Adrenal gland (tissue), 19 donors: ENCODE results near the gene ZNF724. TPM values are rescaled to one million over a fixed set of nuclear protein-coding genes. Genes with fewer than 3 reads are reported as not detected.
"Not testable (repeated sequence)": the region's sequence is repeated elsewhere in the genome, so short reads cannot be mapped to it uniquely, and the experiment has no call there.

Experiments used
- DNase-seq, 7 donors: peaks; one replicate each; pipeline ENCODE4 v3.0.0-alpha.2; 2019 to 2020
- H3K27ac ChIP-seq, 5 donors: fragments of 200-600 bp; sonication (generic) in 4 of 5; 1 replicate in 3 of 5; 2 replicates in 2 of 5; pipeline versions ENCODE4 v1.5.1 to v1.8.0; 2016 to 2020; ENCODE audit warnings: mild to moderate bottlenecking in 1 of 5
- H3K27me3 ChIP-seq: fragments of 200-600 bp; 2 replicates; pipeline ENCODE4 v1.8.0; 2021
- H3K36me3 ChIP-seq, 2 donors: fragments of 200-600 bp; replicated peaks in 1 of 2; 1 replicate in 1 of 2; 2 replicates in 1 of 2; pipeline versions ENCODE4 v1.5.1 to v1.8.0; 2018 to 2022
- H3K4me1 ChIP-seq, 2 donors: fragments of 200-600 bp; replicated peaks in 1 of 2; 1 replicate in 1 of 2; 2 replicates in 1 of 2; pipeline versions ENCODE4 v1.5.1 to v1.8.0; 2018 to 2021
- H3K4me3 ChIP-seq, 4 donors: fragments of 200-600 bp; sonication (generic) in 3 of 4; one replicate each; pipeline ENCODE4 v1.5.1; 2016 to 2018
- H3K9me3 ChIP-seq, 3 donors: fragments of 200-600 bp; sonication (generic) in 1 of 3; replicated peaks in 1 of 3; 1 replicate in 2 of 3; 2 replicates in 1 of 3; pipeline versions ENCODE4 v1.5.1 to v1.8.0; 2016 to 2021
- POLR2A ChIP-seq, 2 donors: fragments of 450-650 bp; IDR thresholded peaks; one replicate each; pipeline ENCODE4 v1.6.1; 2017; ENCODE audit warnings: antibody characterized with exemption in 2 of 2, mild to moderate bottlenecking in 2 of 2, moderate library complexity in 1 of 2
- WGBS, 4 donors: extraction: QIAGEN DNeasy Blood & Tissue Kit in 2 of 4; methylation state at CpG; one replicate each; pipeline versions ENCODE4 v1.1.5 to v1.1.7; 2013 to 2017; 5-methylcytosine and 5-hydroxymethylcytosine counted together
- intact Hi-C, 2 donors: fragments of 100-400 bp; cut with DNase I; formaldehyde crosslinking; loops; one replicate each; pipeline versions ENCODE4 v1.14.1 to v1.15.0; 2022 to 2023
- long read RNA-seq, 10 donors: library from polyadenylated mRNA in 3 of 10; unstranded in 2 of 10; stranded (forward) in 1 of 10; transcript quantifications; one replicate each; pipeline ENCODE4 v2.0.0 and lab custom pipeline, GENCODE V29; 2021 to 2026
- polyA plus RNA-seq, 3 donors: library from polyadenylated mRNA; stranded (reverse); fragments of 200-250 nt in 2 of 3; fragments of 350-450 nt in 1 of 3; fragmentation: Illumina TruSeq in 1 of 3; extraction: RNeasy Lipid Tissue Mini Kit (QIAGEN cat#74804) in 1 of 3; gene quantifications; one replicate each; pipeline ENCODE4 v1.2.3, GENCODE V29; 2013 to 2014
- total RNA-seq, 9 donors: library from RNA; depleted of rRNA in 4 of 9; stranded (reverse); fragments of >200 nt in 4 of 9; fragments of 120-200 nt in 1 of 9; fragmentation: NEBNext Ultra II Directional in 1 of 9; extraction: Animal tissue kit (Norgen Biotek cat#: 25700) in 1 of 9; gene quantifications; one replicate each; pipeline versions ENCODE4 v1.1.0 to v1.2.4, GENCODE V29; 2013 to 2023
- TF ChIP-seq, protein P1 (sequence below), 6 experiments: fragments of 450-650 bp in 4 of 6; fragments of 200-600 bp in 2 of 6; sonication (generic) in 1 of 6; IDR thresholded peaks; 1 replicate in 5 of 6; 2 replicates in 1 of 6; pipeline versions ENCODE4 v1.5.1 to v1.8.0; 2016 to 2021; ENCODE audit warnings: antibody characterized with exemption in 6 of 6, mild to moderate bottlenecking in 2 of 6, moderate library complexity in 1 of 6
- donor health status: healthy with polysubstance abuse.
- donor health status: Bipolar disorder and iron deficiency.
- donor health status: DM: yes; HTN: yes; CAD: no.
- donor health status: DM: no; HTN: no; CAD: no.
- donor health status: DM: no; HTN: no; CAD: no.
- donor health status: DM: yes; HTN: yes; CAD: no.

The ZNF724 gene
- total RNA-seq (1 to 10 TPM in 6 of 9 donors, under 1 TPM in 3; 0.36 to 8.3 (median 1.8) TPM), polyA plus RNA-seq (under 1 TPM; 0.07 to 0.95 (median 0.72) TPM)
- long read RNA-seq, donor 1, result 0 reads
- long read RNA-seq, donor 2, result 0 reads
- long read RNA-seq, donor 3, result 0 reads
- long read RNA-seq, donor 4, result 0 reads
- long read RNA-seq, donor 5, result 0 reads
- long read RNA-seq, donor 6, partial matches to known transcripts, result 0 of 1 reads
- long read RNA-seq, donor 6, other reads (novel, unspliced or antisense), result 1 of 1 reads
- long read RNA-seq, donor 7, result 0 reads
- long read RNA-seq, donor 8, result 0 reads
- long read RNA-seq, donor 9, partial matches to known transcripts, result 0 of 2 reads
- long read RNA-seq, donor 9, other reads (novel, unspliced or antisense), result 0 of 2 reads
- long read RNA-seq, donor 10, result 0 reads

DNA sequence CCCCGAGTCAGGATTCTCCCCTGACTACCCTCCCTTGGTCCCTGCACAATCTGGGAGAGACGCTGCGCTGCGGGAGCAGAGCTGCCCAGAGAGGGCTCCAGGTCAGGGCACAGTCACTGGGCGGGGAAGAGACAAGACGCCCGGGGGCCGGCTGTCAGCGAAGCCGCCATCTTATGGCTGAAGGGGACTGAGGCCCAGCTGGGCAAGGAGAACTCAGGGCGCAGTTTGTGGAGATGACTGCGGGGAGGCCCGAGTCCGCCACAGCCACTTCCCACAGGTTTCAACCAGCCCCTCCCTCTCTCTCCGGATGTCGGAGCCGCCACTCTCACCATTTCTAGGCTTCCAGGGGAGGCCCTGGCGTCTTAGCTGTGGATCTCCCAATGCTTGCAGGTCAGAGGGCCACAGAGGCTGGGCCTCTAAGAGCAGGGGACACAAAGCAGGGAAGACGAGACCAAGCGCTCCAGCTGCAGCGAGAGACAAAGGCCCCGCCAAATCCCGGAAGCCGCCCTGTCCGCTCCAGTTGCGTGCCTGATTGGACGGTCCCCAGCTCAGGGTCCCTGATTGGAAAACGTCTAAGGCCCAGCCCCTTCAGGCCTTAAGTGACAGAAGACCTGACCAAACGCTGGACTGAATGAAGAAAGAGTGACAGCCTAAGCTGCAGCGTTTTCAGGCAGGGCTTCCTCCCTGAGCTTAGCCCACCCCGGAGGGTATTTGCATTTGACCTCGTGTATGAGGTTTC is at the start of gene ZNF724:
ZNF724 (minus strand) TSS at position 484 of the 739 bp plus-strand sequence; CDS start at position 332, 152 bp downstream.
- Histone ChIP-seq H3K4me3 (peak within 1 kb of the TSS in 3 of 4 donors; percentile 48 to 63 (median 59)), H3K27ac (peak within 1 kb of the TSS in 4 of 5 donors; percentile 56 to 79 (median 72)), H3K9me3 (no peaks in the 10 kb centered on the region), H3K4me1 (peaks cover 6 to 12% of the 10 kb centered on the region in 2 donors), H3K36me3 (no peaks in the 10 kb centered on the region), H3K27me3 (no peaks in the 10 kb centered on the region)
- peak; percentile 94 to 98 (median 96) for DNase-seq
- TF ChIP-seq, protein P1, sequence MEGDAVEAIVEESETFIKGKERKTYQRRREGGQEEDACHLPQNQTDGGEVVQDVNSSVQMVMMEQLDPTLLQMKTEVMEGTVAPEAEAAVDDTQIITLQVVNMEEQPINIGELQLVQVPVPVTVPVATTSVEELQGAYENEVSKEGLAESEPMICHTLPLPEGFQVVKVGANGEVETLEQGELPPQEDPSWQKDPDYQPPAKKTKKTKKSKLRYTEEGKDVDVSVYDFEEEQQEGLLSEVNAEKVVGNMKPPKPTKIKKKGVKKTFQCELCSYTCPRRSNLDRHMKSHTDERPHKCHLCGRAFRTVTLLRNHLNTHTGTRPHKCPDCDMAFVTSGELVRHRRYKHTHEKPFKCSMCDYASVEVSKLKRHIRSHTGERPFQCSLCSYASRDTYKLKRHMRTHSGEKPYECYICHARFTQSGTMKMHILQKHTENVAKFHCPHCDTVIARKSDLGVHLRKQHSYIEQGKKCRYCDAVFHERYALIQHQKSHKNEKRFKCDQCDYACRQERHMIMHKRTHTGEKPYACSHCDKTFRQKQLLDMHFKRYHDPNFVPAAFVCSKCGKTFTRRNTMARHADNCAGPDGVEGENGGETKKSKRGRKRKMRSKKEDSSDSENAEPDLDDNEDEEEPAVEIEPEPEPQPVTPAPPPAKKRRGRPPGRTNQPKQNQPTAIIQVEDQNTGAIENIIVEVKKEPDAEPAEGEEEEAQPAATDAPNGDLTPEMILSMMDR (IDR thresholded peaks at IDR 0.05), result no peak
- peak in 1 of 2 donors; percentile 67 for TF ChIP-seq POLR2A (IDR thresholded peaks at IDR 0.05)
- intact Hi-C loops, result loop anchor here in 1 of 2 donors (10.0 kb wide), 1 partner anchor 865 kb away; no protein-coding TSS in a partner anchor
- WGBS, 4 donors, result 0 to 2% (median 1%) methylated on average over 4 to 32 of the region's 32 CpGs

DNA sequence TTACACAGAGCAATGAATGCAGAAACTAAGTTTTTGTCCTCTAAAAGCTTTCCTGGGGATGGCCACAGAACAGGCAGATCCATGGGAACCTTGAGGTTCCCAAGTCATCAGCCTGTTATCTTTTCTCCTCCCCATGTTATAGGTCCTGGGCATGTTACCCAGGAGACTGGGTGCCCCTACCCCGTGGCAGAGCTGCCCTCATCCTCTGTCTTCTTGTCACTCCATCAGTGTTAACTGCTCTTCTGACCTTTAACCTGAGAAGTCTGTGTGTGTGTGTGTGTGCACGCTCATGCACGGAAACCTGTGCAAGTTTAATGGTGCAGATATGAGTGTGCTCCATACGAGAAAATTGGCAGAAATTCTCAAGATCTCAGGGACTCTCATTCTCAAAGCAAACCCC is 43.9 kb upstream of the ZNF724 start:
- 70 to 79% (median 78%) methylated on average over 4 of the region's 4 CpGs for WGBS, 4 donors
- TF ChIP-seq, protein P1 (IDR thresholded peaks at IDR 0.05), result no peak
- no peak for TF ChIP-seq POLR2A (IDR thresholded peaks at IDR 0.05)
- intact Hi-C loops, result no loop called here
- no peaks in the 10 kb centered on the region for H3K4me1 ChIP-seq
- H3K36me3 ChIP-seq, result no peaks in the 10 kb centered on the region
- no peaks in the 10 kb centered on the region for H3K9me3 ChIP-seq
- H3K27ac ChIP-seq, result no peak overlapping the region
- DNase-seq, result no peak
- H3K4me3 ChIP-seq, result no peak overlapping the region
- H3K27me3 ChIP-seq, result no peaks in the 10 kb centered on the region

- DNase-seq, H3K27ac ChIP-seq, H3K27me3 ChIP-seq, H3K9me3 ChIP-seq, intact Hi-C loops, H3K4me3 ChIP-seq, H3K4me1 ChIP-seq, H3K36me3 ChIP-seq: not testable (repeated sequence)
- WGBS, 4 donors, result 92% methylated on average over 26 of the region's 26 CpGs; no CpG with 5 or more reads in 2 of the 4 donors
Observed at GRCh38 chr19:23289966-23290365, 39.8 kb upstream of the ZNF724 start.

GRCh38 chr19:23287620-23288019 is 37.4 kb upstream of the ZNF724 start:
- H3K9me3 ChIP-seq, result no peaks in the 10 kb centered on the region
- H3K36me3 ChIP-seq, result no peaks in the 10 kb centered on the region
- no peaks in the 10 kb centered on the region for H3K27me3 ChIP-seq
- TF ChIP-seq, protein P1 (IDR thresholded peaks at IDR 0.05), result no peak
- TF ChIP-seq POLR2A (IDR thresholded peaks at IDR 0.05), result no peak
- DNase-seq, result no peak
- H3K4me3 ChIP-seq, result no peak overlapping the region
- no peak overlapping the region for H3K27ac ChIP-seq
- intact Hi-C loops, result no loop called here
- WGBS, 4 donors, result 85 to 86% (median 86%) methylated on average over 3 of the region's 3 CpGs
- no peaks in the 10 kb centered on the region for H3K4me1 ChIP-seq
